Measurements from ENCODE around the gene COL21A1.

DNA sequence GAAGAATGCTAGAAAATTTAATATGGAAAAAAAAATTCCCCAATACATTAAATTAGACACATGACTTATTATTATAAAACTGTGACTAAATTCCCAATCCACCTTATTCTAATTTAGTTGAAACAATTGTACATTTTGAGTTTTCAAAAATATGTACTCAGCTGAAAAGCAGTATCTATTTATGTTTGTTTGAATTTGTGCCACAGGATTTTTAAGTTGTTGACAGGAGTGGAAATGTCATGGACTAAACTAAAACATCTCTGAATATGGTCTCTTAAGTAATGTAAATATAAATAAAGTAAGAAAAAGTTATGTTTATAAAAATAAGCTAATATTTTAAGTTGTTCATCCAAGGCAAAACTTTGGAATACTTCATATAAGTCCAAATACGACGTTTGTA, 86.9 kb downstream of the COL21A1 start:
- TF ChIP-seq CTCF (conservative IDR thresholded peaks at IDR 0.05; ENCODE audit: low read depth, low read length) (no peak), EZH2 (IDR thresholded peaks at IDR 0.05; ENCODE audit: borderline replicate concordance, low read depth, low read length, poor library complexity, severe bottlenecking) (no peak)

Data from A673 (cell line).